Esophagus muscularis mucosa (tissue), 3 donors: ENCODE data around the gene PSORS1C1.

Source experiments
- CTCF ChIP-seq, 3 experiments: fragments of 200-600 bp in 2 of 3; fragments of 450-650 bp in 1 of 3; sonication (generic) in 2 of 3; IDR thresholded peaks; one replicate each; pipeline ENCODE4 v1.5.1; 2017 to 2019; ENCODE audit warnings: antibody characterized with exemption in 3 of 3, mild to moderate bottlenecking in 2 of 3, moderate library complexity in 1 of 3
- POLR2AphosphoS5 ChIP-seq, 2 donors: sonication (generic); formaldehyde crosslinking; IDR thresholded peaks; one replicate each; pipeline ENCODE4 v1.6.1; 2017; ENCODE audit warnings: antibody characterized with exemption in 2 of 2

- no peak for TF ChIP-seq CTCF (IDR thresholded peaks at IDR 0.05)
- TF ChIP-seq POLR2AphosphoS5 (IDR thresholded peaks at IDR 0.05): no peak
These were observed 39.8 kb downstream of the PSORS1C1 start for GRCh38 chr6:31154436-31154835.
